Neural cell (in vitro differentiated cells): ENCODE data around the gene TAGLN2.

Source experiments
- CTCF ChIP-seq: fragments of 450-650 bp; IDR thresholded peaks from 2 replicates; pipeline ENCODE4 v1.5.1; 2014; ENCODE audit warnings: antibody characterized with exemption, mild to moderate bottlenecking, moderate library complexity; ENCODE audit not compliant: poor library complexity, severe bottlenecking
- EZH2 ChIP-seq: fragments of 200-600, 300-800 bp; shearing (Covaris generic), sonication (generic); IDR thresholded peaks from 2 replicates; pipeline ENCODE4 v1.6.1; 2014; ENCODE audit warnings: antibody characterized with exemption, low read length, borderline replicate concordance, mild to moderate bottlenecking; ENCODE audit not compliant: insufficient read depth, poor library complexity, severe bottlenecking
- POLR2AphosphoS5 ChIP-seq: IDR thresholded peaks from 2 replicates; pipeline ENCODE4 v1.6.1; 2012
- TAF1 ChIP-seq: IDR thresholded peaks from 2 replicates; pipeline ENCODE4 v1.6.1; 2012; ENCODE audit warnings: low read depth
- TF ChIP-seq, protein P1 (sequence below): IDR thresholded peaks from 2 replicates; pipeline ENCODE4 v1.6.1; 2012; ENCODE audit warnings: borderline replicate concordance

DNA sequence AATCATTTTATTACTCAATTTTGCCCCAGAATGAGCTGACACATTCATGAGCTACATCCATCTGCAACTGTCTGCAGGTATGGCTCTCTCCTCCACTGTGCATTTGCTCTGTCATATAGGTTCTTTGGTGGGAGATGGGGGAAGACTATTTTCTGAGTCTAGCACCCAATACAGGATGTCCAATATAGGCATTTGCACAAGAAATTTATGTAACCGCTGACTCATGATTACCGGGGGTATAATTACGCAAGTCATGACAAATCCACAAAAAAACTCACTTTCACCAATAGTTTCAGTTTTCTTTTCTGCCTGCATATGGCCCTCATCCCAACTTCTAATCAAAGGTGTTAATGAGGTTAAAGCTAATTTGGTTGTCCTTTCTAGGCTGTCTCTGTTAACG lies 45.3 kb downstream of the TAGLN2 start:
- no peak for TF ChIP-seq CTCF
- no peak for TF ChIP-seq POLR2AphosphoS5
- TF ChIP-seq EZH2 = no peak
- no peak for TF ChIP-seq TAF1
- TF ChIP-seq, protein P1, sequence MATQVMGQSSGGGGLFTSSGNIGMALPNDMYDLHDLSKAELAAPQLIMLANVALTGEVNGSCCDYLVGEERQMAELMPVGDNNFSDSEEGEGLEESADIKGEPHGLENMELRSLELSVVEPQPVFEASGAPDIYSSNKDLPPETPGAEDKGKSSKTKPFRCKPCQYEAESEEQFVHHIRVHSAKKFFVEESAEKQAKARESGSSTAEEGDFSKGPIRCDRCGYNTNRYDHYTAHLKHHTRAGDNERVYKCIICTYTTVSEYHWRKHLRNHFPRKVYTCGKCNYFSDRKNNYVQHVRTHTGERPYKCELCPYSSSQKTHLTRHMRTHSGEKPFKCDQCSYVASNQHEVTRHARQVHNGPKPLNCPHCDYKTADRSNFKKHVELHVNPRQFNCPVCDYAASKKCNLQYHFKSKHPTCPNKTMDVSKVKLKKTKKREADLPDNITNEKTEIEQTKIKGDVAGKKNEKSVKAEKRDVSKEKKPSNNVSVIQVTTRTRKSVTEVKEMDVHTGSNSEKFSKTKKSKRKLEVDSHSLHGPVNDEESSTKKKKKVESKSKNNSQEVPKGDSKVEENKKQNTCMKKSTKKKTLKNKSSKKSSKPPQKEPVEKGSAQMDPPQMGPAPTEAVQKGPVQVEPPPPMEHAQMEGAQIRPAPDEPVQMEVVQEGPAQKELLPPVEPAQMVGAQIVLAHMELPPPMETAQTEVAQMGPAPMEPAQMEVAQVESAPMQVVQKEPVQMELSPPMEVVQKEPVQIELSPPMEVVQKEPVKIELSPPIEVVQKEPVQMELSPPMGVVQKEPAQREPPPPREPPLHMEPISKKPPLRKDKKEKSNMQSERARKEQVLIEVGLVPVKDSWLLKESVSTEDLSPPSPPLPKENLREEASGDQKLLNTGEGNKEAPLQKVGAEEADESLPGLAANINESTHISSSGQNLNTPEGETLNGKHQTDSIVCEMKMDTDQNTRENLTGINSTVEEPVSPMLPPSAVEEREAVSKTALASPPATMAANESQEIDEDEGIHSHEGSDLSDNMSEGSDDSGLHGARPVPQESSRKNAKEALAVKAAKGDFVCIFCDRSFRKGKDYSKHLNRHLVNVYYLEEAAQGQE = no peak
